Fibroblast of pulmonary artery (primary cell): ENCODE measurements around the gene FOXJ3.

Experiments used
- DNase-seq: peaks from one replicate; pipeline ENCODE4 v3.0.0-alpha.2; 2010; ENCODE audit warnings: low read depth
- H3K4me3 ChIP-seq: replicated peaks from 2 replicates; pipeline ENCODE4 v1.5.1; 2011; ENCODE audit warnings: low read depth, mild to moderate bottlenecking, control low read depth, low read length, moderate library complexity
- TF ChIP-seq, protein P1 (sequence below): IDR thresholded peaks from 2 replicates; pipeline ENCODE4 v1.5.1; 2011; ENCODE audit warnings: mild to moderate bottlenecking, control low read depth, low read length, inconsistent platforms; ENCODE audit errors: missing control alignments

FOXJ3 gene

GRCh38 chr1:42181687-42182086 is 153.3 kb downstream of the FOXJ3 start:
- TF ChIP-seq, protein P1, sequence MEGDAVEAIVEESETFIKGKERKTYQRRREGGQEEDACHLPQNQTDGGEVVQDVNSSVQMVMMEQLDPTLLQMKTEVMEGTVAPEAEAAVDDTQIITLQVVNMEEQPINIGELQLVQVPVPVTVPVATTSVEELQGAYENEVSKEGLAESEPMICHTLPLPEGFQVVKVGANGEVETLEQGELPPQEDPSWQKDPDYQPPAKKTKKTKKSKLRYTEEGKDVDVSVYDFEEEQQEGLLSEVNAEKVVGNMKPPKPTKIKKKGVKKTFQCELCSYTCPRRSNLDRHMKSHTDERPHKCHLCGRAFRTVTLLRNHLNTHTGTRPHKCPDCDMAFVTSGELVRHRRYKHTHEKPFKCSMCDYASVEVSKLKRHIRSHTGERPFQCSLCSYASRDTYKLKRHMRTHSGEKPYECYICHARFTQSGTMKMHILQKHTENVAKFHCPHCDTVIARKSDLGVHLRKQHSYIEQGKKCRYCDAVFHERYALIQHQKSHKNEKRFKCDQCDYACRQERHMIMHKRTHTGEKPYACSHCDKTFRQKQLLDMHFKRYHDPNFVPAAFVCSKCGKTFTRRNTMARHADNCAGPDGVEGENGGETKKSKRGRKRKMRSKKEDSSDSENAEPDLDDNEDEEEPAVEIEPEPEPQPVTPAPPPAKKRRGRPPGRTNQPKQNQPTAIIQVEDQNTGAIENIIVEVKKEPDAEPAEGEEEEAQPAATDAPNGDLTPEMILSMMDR: no peak

DNA sequence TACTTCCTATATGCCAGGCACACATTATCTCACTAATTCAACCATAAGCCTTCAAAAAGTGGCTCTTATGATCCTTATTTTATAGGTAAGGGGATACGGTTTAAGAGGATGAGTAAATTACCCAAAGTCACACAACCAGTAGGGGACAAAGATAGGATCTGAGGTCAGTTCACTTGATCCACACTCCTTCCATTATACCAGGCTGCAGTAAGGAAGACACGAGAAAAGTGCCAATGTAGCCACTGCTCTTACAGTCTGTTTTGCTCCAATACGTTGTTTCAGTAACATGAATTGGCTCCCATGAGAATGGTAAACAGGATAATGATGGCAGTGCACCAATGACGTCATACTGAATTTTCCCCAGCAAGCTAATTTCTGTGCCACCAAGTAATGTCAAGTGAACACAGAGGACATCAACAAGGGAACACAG is 155.1 kb downstream of the FOXJ3 start:
- H3K4me3 ChIP-seq: no peak overlapping the region
- TF ChIP-seq, protein P1: no peak
- DNase-seq: no peak

More at GRCh38 chr1:42181687-42182086, 153.3 kb downstream of the FOXJ3 start:
- no peak for DNase-seq
- no peak overlapping the region for H3K4me3 ChIP-seq

DNA sequence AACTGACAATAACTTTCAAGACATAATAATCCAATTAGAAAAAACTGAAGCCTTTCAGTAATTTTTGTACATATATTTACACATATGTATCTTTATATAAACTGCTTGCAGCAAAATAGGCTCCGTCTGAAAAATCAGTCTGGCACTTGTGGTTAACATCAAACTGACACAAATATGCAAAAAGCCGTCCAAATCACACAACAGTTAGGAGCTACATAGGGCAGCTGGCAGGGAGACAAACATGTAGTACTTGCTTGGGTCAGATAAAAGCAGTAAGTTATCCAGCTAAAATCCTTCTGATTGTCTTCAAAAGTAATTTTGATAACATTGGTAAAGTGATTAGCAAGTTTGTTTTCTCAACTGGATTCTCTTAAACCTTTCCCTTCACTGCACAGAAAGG is 155.8 kb downstream of the FOXJ3 start:
- peak; percentile 77 for DNase-seq
- H3K4me3 ChIP-seq: no peak overlapping the region
- TF ChIP-seq, protein P1: no peak

DNA sequence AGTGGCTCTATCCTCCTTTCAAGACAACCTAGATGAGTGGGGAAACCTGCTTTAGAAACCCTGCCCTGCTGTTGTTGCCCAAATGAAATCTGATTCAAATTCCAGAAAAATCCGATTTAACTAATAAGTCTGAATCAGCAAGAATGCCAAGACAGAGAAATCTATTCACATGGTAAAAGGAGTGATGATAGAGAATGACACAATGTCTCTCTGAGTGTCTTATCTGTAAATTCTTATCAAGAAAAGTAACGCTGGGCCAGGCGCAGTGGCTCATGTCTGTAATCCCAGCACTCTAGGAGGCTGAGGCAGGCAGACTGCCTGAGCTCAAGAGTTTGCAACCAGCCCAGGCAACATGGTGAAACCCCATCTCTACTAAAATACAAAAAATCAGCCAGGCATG is 156.8 kb downstream of the FOXJ3 start:
- TF ChIP-seq, protein P1: no peak
- H3K4me3 ChIP-seq: no peak overlapping the region
- peak; percentile 29 for DNase-seq

GRCh38 chr1:42177541-42177981 is 157.5 kb downstream of the FOXJ3 start:
- no peak overlapping the region for H3K4me3 ChIP-seq
- peak; percentile 84 for DNase-seq
- TF ChIP-seq, protein P1: no peak

GRCh38 chr1:42176902-42177519 is 158.0 kb downstream of the FOXJ3 start:
- H3K4me3 ChIP-seq: no peak overlapping the region
- TF ChIP-seq, protein P1: peak; percentile 87
- peak; percentile 65 for DNase-seq

GRCh38 chr1:42175314-42176054 is 159.6 kb downstream of the FOXJ3 start:
- no peak overlapping the region for H3K4me3 ChIP-seq
- no peak for DNase-seq
- TF ChIP-seq, protein P1: no peak
